IMR-90 (cell line): Measurements from ENCODE around the gene SH3RF2. TPM values are rescaled to one million over a fixed set of nuclear protein-coding genes. Genes with fewer than 3 reads are reported as not detected.

ENCODE experiments used
- ATAC-seq: fragments of 200-7000 bp; cut with Tn5 transposase; 2 replicates; pipeline ENCODE4 v1.9.1; 2020; ENCODE audit warnings: low read depth, mild to moderate bottlenecking, moderate library complexity
- BruUV-seq: library from RNA; stranded (reverse); fragments of 400-500 nt; replicated peaks from 2 replicates; lab custom pipeline; 2021; lab: Mats Ljungman, UMichigan
- CTCF ChIA-PET: fragments of 300-600 bp; formaldehyde crosslinking; extraction: SDS; loops from one replicate; lab custom pipeline; 2021; ENCODE audit warnings: antibody characterized with exemption; lab: Yijun Ruan, JAX
- POLR2A ChIA-PET: fragments of 300-600 bp; sonication (Branson Sonifier 250); formaldehyde crosslinking; loops from one replicate; lab custom pipeline; 2022; ENCODE audit warnings: antibody characterized with exemption; ENCODE audit not compliant: unreplicated experiment; lab: Charles Lee
- DNase-seq: peaks from one replicate; pipeline ENCODE4 v3.0.0; 2013
- H2AFZ ChIP-seq: replicated peaks from 2 replicates; pipeline ENCODE3; 2013; ENCODE audit warnings: low read length, mild to moderate bottlenecking; ENCODE audit not compliant: poor library complexity
- H2AK5ac ChIP-seq: 2 replicates; pipeline ENCODE4 v1.6.1; 2013; ENCODE audit warnings: low read depth, low read length, inconsistent platforms
- H2AK9ac ChIP-seq: replicated peaks from 2 replicates; pipeline ENCODE3; 2013; ENCODE audit warnings: mild to moderate bottlenecking, low read depth, low read length, moderate library complexity; ENCODE audit not compliant: poor library complexity
- H2BK120ac ChIP-seq: 2 replicates; pipeline ENCODE4 v1.6.1; 2013; ENCODE audit warnings: low read depth, low read length, inconsistent platforms
- H2BK15ac ChIP-seq: 3 replicates; pipeline ENCODE4 v1.6.1; 2013; ENCODE audit warnings: low read depth, low read length, inconsistent platforms
- H2BK20ac ChIP-seq: 2 replicates; pipeline ENCODE4 v1.6.1; 2013; ENCODE audit warnings: low read depth, mild to moderate bottlenecking, inconsistent platforms, low read length, moderate library complexity
- H2BK5ac ChIP-seq: 2 replicates; pipeline ENCODE4 v1.6.1; 2013; ENCODE audit warnings: mild to moderate bottlenecking, low read depth, low read length, inconsistent platforms; ENCODE audit not compliant: poor library complexity, severe bottlenecking
- H3K14ac ChIP-seq: replicated peaks from 2 replicates; pipeline ENCODE4 v1.6.1; 2013; ENCODE audit warnings: low read depth, low read length, inconsistent platforms
- H3K18ac ChIP-seq: 2 replicates; pipeline ENCODE4 v1.6.1; 2013; ENCODE audit warnings: low read depth, low read length, control low read depth
- H3K23ac ChIP-seq: 2 replicates; pipeline ENCODE4 v1.6.1; 2013; ENCODE audit warnings: low read depth, low read length, inconsistent platforms
- H3K27ac ChIP-seq: 2 replicates; pipeline ENCODE4 v1.5.1; 2013; ENCODE audit warnings: mild to moderate bottlenecking, control low read depth, low read length; ENCODE audit not compliant: insufficient read depth
- H3K27me3 ChIP-seq: 2 replicates; pipeline ENCODE4 v1.6.1; 2013; ENCODE audit warnings: low read length; ENCODE audit not compliant: control insufficient read depth, insufficient read depth
- H3K36me3 ChIP-seq: 2 replicates; pipeline ENCODE4 v1.6.1; 2013; ENCODE audit warnings: low read length, mixed read lengths; ENCODE audit not compliant: control insufficient read depth, insufficient read depth
- H3K4ac ChIP-seq: 2 replicates; pipeline ENCODE4 v1.6.1; 2013; ENCODE audit warnings: low read depth, low read length, inconsistent platforms
- H3K4me1 ChIP-seq: 2 replicates; pipeline ENCODE4 v1.6.1; 2013; ENCODE audit warnings: low read length, mixed read lengths; ENCODE audit not compliant: control insufficient read depth, insufficient read depth
- H3K4me2 ChIP-seq: 2 replicates; pipeline ENCODE4 v1.6.1; 2013; ENCODE audit warnings: low read depth, mild to moderate bottlenecking, control low read depth, low read length, moderate library complexity
- H3K4me3 ChIP-seq: 2 replicates; pipeline ENCODE4 v1.5.1; 2013; ENCODE audit warnings: low read depth, mild to moderate bottlenecking, control low read depth, low read length, moderate library complexity; ENCODE audit not compliant: insufficient read depth
- H3K56ac ChIP-seq: 2 replicates; pipeline ENCODE4 v1.6.1; 2013; ENCODE audit warnings: low read length, inconsistent platforms; ENCODE audit not compliant: insufficient read depth; ENCODE audit errors: extremely low read depth
- H3K79me1 ChIP-seq, 2 experiments: 2 replicates each; pipeline ENCODE4 v1.6.1; 2013; ENCODE audit warnings: low read length in 2 of 2, inconsistent platforms in 1 of 2, low read depth in 1 of 2
- H3K9ac ChIP-seq: 2 replicates; pipeline ENCODE4 v1.6.1; 2013; ENCODE audit warnings: low read depth, low read length, control low read depth
- H3K9me1 ChIP-seq: 2 replicates; pipeline ENCODE4 v1.6.1; 2013; ENCODE audit warnings: low read length, inconsistent platforms; ENCODE audit not compliant: insufficient read depth
- H3K9me3 ChIP-seq: 2 replicates; pipeline ENCODE4 v1.6.1; 2013; ENCODE audit warnings: low read length; ENCODE audit not compliant: control insufficient read depth, insufficient read depth
- H4K20me1 ChIP-seq: 2 replicates; pipeline ENCODE4 v1.6.1; 2013; ENCODE audit warnings: low read length, inconsistent platforms; ENCODE audit not compliant: insufficient read depth
- H4K5ac ChIP-seq: 2 replicates; pipeline ENCODE4 v1.6.1; 2013; ENCODE audit warnings: mild to moderate bottlenecking, low read depth, low read length, control low read depth
- H4K8ac ChIP-seq, 2 experiments: 2 replicates each; pipeline ENCODE4 v1.6.1; 2013; ENCODE audit warnings: low read depth in 2 of 2, low read length in 2 of 2, control low read depth in 1 of 2, inconsistent platforms in 1 of 2
- H4K91ac ChIP-seq: 2 replicates; pipeline ENCODE4 v1.6.1; 2013; ENCODE audit warnings: low read depth, low read length, inconsistent platforms; ENCODE audit not compliant: insufficient read depth
- BHLHE40 ChIP-seq: fragments of 150-350 bp; IDR thresholded peaks from 2 replicates; pipeline ENCODE4 v1.6.1; 2016; ENCODE audit warnings: mild to moderate bottlenecking, low read depth, low read length
- CEBPB ChIP-seq: IDR thresholded peaks from 2 replicates; pipeline ENCODE4 v1.6.1; 2012; ENCODE audit warnings: low read depth, low read length, improper control_type of control experiment
- CTCF ChIP-seq: conservative IDR thresholded peaks from 2 replicates; pipeline ENCODE4 v1.5.1; 2012; ENCODE audit warnings: mild to moderate bottlenecking, low read depth, low read length, improper control_type of control experiment
- ELK1 ChIP-seq: fragments of 150-350 bp; IDR thresholded peaks from 2 replicates; pipeline ENCODE4 v1.6.1; 2016; ENCODE audit warnings: low read depth, mild to moderate bottlenecking, low read length, moderate library complexity, borderline replicate concordance
- FOS ChIP-seq: fragments of 150-350 bp; IDR thresholded peaks from 2 replicates; pipeline ENCODE4 v1.6.1; 2016; ENCODE audit warnings: low read depth, low read length
- MAZ ChIP-seq: IDR thresholded peaks from 2 replicates; pipeline ENCODE4 v1.6.1; 2012; ENCODE audit warnings: low read depth, mild to moderate bottlenecking, low read length, improper control_type of control experiment, moderate library complexity, borderline replicate concordance
- MXI1 ChIP-seq: IDR thresholded peaks from 2 replicates; pipeline ENCODE4 v1.6.1; 2012; ENCODE audit warnings: low read depth, mild to moderate bottlenecking, low read length, moderate library complexity, borderline replicate concordance
- POLR2A ChIP-seq: IDR thresholded peaks from 2 replicates; pipeline ENCODE4 v1.6.1; 2012; ENCODE audit warnings: mild to moderate bottlenecking, low read depth, low read length
- RAD21 ChIP-seq: IDR thresholded peaks from 2 replicates; pipeline ENCODE4 v1.6.1; 2012; ENCODE audit warnings: low read length, improper control_type of control experiment
- SMC3 ChIP-seq: fragments of 150-350 bp; IDR thresholded peaks from 2 replicates; pipeline ENCODE4 v1.6.1; 2016; ENCODE audit warnings: low read depth, mild to moderate bottlenecking, antibody characterized with exemption, low read length, moderate library complexity
- USF2 ChIP-seq: fragments of 150-350 bp; IDR thresholded peaks from 2 replicates; pipeline ENCODE4 v1.6.1; 2017; ENCODE audit warnings: mild to moderate bottlenecking, antibody characterized with exemption, low read length, low read depth
- WGBS, 2 experiments: methylation state at CpG; one replicate each; pipeline versions ENCODE4 v1.1.5 to v1.1.7; 2013; ENCODE audit warnings: missing lambda C conversion rate in 2 of 2; ENCODE audit not compliant: insufficient read length in 1 of 2; ENCODE audit errors: extremely low coverage in 2 of 2; 5-methylcytosine and 5-hydroxymethylcytosine counted together
- dilution Hi-C: fragments of 300-500 bp; cut with HindIII; formaldehyde crosslinking; loops from one replicate; pipeline ENCODE4 v1.14.3; 2018; ENCODE audit warnings: low sequenced_read_pairs; ENCODE audit not compliant: unreplicated experiment
- in situ Hi-C: fragments of 300-500 bp; cut with MboI; formaldehyde crosslinking; loops from 3 replicates; pipeline ENCODE4 v1.14.3; 2019; ENCODE audit warnings: low sequenced_read_pairs, inconsistent platforms, mixed read lengths
- intact Hi-C: fragments of 100-400 bp; cut with micrococcal nuclease; formaldehyde crosslinking; loops from 2 replicates; pipeline ENCODE4 v1.10.0; 2022
- polyA plus RNA-seq, 3 experiments: library from polyadenylated mRNA; depleted of rRNA; stranded (reverse); fragments of >200 nt; gene quantifications; 2 replicates each; pipeline ENCODE4 v1.2.3, GENCODE V29; 2012; ENCODE audit warnings: low replicate concordance in 1 of 3
- total RNA-seq: library from RNA; depleted of rRNA; stranded (reverse); fragments of >200 nt; gene quantifications from 2 replicates; pipeline ENCODE4 v1.2.3, GENCODE V29; 2012

Gene SH3RF2
- total and polyA plus RNA-seq, 2 of the 4 experiments (the other 2 are of a cell fraction), result 1.3 to 1.7 TPM

GRCh38 chr5:146020100-146020499, 83.7 kb downstream of the SH3RF2 start:
- Histone ChIP-seq H2BK15ac (no peak overlapping the region), H3K9me3 (no peaks in the 10 kb centered on the region), H2BK5ac (no peak overlapping the region), H4K20me1 (no peaks in the 10 kb centered on the region), H3K4ac (no peak overlapping the region), H3K27ac (no peak overlapping the region), H3K4me3 (no peak overlapping the region), H2BK120ac (no peak overlapping the region), H4K5ac (no peak overlapping the region), H3K36me3 (no peaks in the 10 kb centered on the region), H3K27me3 (no peaks in the 10 kb centered on the region; the same call in 1 of the 2 replicates), H2AFZ (no peak overlapping the region), H3K9ac (no peak overlapping the region), H3K79me1 (no peaks in the 10 kb centered on the region), H3K18ac (no peak overlapping the region), H2AK5ac (no peak overlapping the region), H2AK9ac (no peak overlapping the region), H3K4me2 (no peak overlapping the region), H3K23ac (no peak overlapping the region), H3K4me1 (peaks cover under 1% of the 10 kb centered on the region; the same call in 1 of the 2 replicates), H3K56ac (no peak overlapping the region), H4K91ac (no peak overlapping the region), H3K14ac (no peak overlapping the region), H4K8ac (no peak overlapping the region), H2BK20ac (no peak overlapping the region), H3K9me1 (no peaks in the 10 kb centered on the region)
- dilution Hi-C loops (no loop called here), in situ Hi-C loops (no loop called here), intact Hi-C loops (no loop called here)
- DNase-seq (no peak), ATAC-seq (no peak)
- CTCF ChIA-PET, result interaction anchor here (0.8 kb wide), 1 partner anchor 19 kb away, joined by 3 read pairs; no protein-coding TSS in a partner anchor
- POLR2A ChIA-PET, result no interaction called here
- TF ChIP-seq ELK1 (no peak), RAD21 (no peak), USF2 (no peak), CEBPB (no peak), FOS (no peak), MXI1 (no peak), SMC3 (no peak), BHLHE40 (no peak), POLR2A (no peak), MAZ (no peak), CTCF (no peak)
- WGBS, 2 experiments, result no CpG with 5 or more reads among the region's 2 CpGs
- BruUV-seq, result no TSS peak
